RWPE1 (cell line): Measurements from ENCODE around the gene CTBP1.
A peak's percentile ranks its signal among the peaks of the same experiment; 100 is the strongest.

Experiments
- CTCF ChIA-PET: fragments of 350-600 bp; sonication (Branson Sonifier 250); formaldehyde crosslinking; extraction: SDS; loops from one replicate; lab custom pipeline; 2021; lab: Yijun Ruan, JAX
- POLR2A ChIA-PET: fragments of 400-600 bp; formaldehyde crosslinking; extraction: SDS; loops from one replicate; lab custom pipeline; 2020; ENCODE audit warnings: antibody characterized with exemption; ENCODE audit not compliant: low non-redundant PET; lab: Yijun Ruan, JAX
- DNase-seq: peaks from one replicate; pipeline ENCODE4 v3.0.0; 2012; ENCODE audit warnings: low spot score
- H3K27ac ChIP-seq: fragments of 450-650 bp; 2 replicates; pipeline ENCODE4 v1.5.1; 2017
- TF ChIP-seq, protein P1 (sequence below): fragments of 450-650 bp; conservative IDR thresholded peaks from 2 replicates; pipeline ENCODE4 v1.5.1; 2017; ENCODE audit warnings: low read depth, mild to moderate bottlenecking

Gene CTBP1

DNA sequence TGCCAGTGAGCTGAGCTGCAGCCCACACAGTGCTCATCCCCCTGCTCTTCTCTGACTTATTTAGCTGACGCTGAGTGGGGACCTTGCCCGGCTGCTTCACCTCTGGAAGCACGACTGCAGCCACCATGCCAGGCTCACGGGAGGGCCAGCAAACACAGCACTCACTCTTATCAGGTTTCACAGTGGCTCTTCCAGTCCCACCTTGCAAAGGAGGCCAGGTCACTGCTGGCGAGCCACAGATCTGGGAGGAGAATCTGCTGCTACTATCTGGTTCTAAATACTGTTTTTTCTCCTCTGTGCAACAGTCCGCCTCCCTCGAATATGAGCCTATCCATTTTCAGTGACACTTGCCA, 69.9 kb downstream of the CTBP1 start:
- H3K27ac ChIP-seq, result peak overlapping the region; percentile 97
- TF ChIP-seq, protein P1, sequence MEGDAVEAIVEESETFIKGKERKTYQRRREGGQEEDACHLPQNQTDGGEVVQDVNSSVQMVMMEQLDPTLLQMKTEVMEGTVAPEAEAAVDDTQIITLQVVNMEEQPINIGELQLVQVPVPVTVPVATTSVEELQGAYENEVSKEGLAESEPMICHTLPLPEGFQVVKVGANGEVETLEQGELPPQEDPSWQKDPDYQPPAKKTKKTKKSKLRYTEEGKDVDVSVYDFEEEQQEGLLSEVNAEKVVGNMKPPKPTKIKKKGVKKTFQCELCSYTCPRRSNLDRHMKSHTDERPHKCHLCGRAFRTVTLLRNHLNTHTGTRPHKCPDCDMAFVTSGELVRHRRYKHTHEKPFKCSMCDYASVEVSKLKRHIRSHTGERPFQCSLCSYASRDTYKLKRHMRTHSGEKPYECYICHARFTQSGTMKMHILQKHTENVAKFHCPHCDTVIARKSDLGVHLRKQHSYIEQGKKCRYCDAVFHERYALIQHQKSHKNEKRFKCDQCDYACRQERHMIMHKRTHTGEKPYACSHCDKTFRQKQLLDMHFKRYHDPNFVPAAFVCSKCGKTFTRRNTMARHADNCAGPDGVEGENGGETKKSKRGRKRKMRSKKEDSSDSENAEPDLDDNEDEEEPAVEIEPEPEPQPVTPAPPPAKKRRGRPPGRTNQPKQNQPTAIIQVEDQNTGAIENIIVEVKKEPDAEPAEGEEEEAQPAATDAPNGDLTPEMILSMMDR, result no peak
- DNase-seq, result no peak
- ChIA-PET CTCF (no interaction called here), POLR2A (no interaction called here)

DNA sequence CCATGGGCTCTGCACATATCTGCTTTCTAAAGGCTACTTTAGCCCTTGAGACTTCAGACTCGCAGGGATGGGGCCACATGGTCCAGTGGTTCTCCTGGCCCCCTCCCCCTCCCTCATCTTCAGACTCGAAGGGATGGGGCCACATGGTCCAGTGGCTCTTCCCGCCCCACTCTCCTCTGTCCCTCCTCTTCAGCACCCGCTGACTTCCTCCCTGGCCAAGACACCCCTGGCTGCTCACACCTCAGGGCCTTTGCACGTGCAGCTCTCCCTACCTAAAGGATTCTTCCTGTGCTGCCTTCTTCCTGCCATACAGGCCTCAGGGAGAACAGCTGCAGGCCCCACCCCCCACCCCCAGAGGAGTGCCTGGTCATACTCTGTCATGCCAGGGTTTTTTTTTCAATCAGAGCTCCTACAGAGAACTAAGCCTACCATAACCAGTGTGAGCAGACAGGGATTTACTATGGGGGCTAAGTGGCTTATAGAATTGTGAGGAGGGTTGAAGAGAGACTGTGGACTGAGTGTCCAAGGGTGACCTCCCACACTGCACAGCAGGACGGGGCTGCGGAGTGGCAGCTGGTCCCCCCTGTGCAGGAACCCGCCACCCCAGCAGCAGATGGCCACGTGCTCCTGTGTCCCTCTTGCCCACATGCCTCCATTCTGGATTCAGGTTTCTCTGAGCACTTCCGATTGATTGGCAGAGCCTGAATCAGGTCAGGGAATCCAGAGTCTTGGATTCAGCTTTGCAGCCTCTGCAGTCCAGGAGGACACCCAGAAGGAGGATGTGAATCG, 70.4 kb downstream of the CTBP1 start:
- ChIA-PET POLR2A (no interaction called here), CTCF (interaction anchor here (0.6 kb wide), 1 partner anchor 113 kb away, joined by 3 read pairs; no protein-coding TSS in a partner anchor)
- TF ChIP-seq, protein P1, result no peak
- DNase-seq, result no peak
- peak overlapping the region; percentile 97 for H3K27ac ChIP-seq

DNA sequence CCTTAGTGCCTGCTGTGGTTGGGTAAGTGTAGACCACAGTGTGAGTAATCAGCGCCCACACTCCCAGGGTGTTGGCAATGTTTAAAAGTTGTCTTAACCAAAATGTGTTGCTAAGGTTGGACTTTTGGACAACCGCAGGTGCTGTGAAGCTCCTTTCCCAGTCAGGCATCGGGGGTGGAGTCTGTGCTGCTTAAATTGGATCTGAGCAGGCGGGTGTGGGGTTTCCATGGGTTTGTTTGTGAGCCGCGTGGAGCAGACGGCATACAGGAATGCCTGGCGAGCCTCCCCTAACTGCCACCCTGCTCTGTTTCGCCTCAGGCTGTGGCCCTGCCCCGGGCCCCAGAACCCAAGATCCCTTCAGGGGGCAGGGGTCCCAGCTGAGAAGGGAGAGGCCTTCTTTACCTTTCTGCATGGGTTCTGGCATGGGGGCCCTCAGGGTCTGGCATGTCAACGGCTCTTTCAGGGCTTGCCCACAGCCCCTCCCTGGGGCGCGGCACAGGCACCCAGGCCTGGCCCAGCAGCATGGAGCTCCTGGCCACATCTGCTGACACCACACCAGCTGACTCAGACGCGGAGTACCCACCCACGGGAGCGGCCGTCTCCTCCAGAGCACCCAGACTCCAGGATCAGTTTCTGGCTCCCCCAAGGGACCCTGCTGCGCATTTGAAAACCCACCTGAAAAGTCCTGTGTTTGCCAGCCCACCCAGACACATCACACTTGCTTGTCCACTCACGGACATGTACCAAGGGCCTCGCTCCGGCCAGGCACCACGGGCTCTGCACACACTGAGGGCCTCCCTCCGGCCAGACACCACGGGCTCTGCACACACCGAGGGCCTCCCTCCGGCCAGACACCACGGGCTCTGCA, 71.4 kb downstream of the CTBP1 start:
- peak overlapping the region; percentile 97 for H3K27ac ChIP-seq
- ChIA-PET CTCF (no interaction called here), POLR2A (no interaction called here)
- TF ChIP-seq, protein P1, result no peak
- DNase-seq, result peak; percentile 51

DNA sequence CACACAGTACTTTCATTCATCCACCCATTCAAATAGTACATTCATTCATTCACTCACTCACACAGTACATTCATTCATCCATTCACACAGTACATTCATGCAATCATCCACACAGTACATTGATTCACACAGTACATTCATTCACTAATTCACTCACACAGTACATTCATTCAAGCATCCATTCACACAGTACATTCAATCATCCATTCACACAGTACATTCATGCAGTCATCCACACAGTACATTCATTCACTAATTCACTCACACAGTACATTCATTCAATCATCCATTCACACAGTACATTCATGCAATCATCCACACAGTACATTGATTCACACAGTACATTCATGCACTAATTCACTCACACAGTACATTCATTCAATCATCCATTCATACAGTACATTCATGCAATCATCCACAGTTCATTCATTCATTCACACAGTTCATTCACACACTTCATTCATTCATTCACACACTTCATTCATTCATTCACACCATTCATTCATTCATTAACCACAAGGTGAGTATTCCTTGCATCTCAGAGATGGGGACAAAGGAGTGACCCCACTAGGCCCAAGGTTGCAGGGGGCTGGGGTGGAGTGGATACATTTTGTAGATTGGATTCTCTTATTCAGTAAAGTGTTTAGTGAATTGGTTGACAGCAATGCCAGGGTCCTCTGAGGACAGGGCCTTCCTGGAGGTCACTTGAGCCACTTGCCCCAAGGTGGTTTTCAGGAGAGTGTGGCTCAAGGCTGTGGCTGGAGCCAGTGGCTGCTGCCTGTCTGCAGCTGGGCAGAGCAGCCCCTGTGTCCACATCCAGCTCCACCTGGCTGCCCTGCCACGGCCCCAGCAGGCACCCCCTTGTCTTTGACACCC, 72.3 kb downstream of the CTBP1 start:
- ChIA-PET CTCF (no interaction called here), POLR2A (no interaction called here)
- H3K27ac ChIP-seq, result peak overlapping the region; percentile 97
- no peak for DNase-seq
- TF ChIP-seq, protein P1, result no peak

DNA sequence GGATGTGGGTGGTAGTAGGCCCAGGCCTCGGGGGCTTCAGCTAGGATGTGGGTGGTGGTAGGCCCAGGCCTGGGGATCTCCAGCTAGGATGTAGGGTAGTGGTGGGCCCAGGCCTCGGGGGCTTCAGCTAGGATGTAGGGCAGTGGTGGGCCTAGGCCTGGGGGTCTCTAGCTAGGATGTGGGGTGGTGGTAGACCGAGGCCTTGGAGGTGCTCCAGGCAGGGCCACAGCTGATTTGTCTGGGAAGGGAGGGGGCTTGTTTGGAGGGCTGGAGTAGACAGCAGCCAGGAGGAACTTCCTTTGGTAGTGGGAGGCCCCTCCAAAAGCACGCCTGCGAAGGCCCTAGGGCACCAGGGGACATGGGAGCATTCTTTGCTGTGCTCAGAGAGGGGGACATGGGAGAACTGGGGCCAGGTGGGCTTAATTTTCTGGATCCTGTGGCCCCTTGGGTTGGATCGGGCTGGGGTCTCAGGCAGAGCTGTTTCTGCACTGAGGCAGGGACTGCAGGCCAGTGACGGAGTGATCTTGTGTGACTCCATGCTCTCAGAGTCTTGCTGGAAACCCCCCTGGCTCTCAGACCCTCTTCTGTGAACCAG, 73.2 kb downstream of the CTBP1 start:
- TF ChIP-seq, protein P1, result no peak
- CTCF ChIA-PET, result no interaction called here
- H3K27ac ChIP-seq, result peak overlapping the region; percentile 56
- POLR2A ChIA-PET, result interaction anchor here (0.5 kb wide), 1 partner anchor 11 kb away, joined by 6 read pairs; no protein-coding TSS in a partner anchor
- DNase-seq, result no peak
